NOMO-1 (cell line): Measurements from ENCODE around the gene TFIP11.
"Not testable (repeated sequence)": the region's sequence is repeated elsewhere in the genome, so short reads cannot be mapped to it uniquely, and the experiment has no call there.

Source experiments
- DNase-seq, 2 experiments: peaks; one replicate each; lab custom pipeline; 2025; ENCODE audit not compliant: unreplicated experiment in 2 of 2; lab: John Stamatoyannopoulos, UW

The TFIP11 gene

GRCh38 chr22:26541167-26541819 is 29.0 kb upstream of the TFIP11 start:
- DNase-seq: no peak

- no peak for DNase-seq
Observed at GRCh38 chr22:26540119-26540518, 27.8 kb upstream of the TFIP11 start.

GRCh38 chr22:26536762-26537134 is 24.5 kb upstream of the TFIP11 start:
- no peak for DNase-seq

GRCh38 chr22:26536056-26536761 is 23.9 kb upstream of the TFIP11 start:
- no peak for DNase-seq

DNA sequence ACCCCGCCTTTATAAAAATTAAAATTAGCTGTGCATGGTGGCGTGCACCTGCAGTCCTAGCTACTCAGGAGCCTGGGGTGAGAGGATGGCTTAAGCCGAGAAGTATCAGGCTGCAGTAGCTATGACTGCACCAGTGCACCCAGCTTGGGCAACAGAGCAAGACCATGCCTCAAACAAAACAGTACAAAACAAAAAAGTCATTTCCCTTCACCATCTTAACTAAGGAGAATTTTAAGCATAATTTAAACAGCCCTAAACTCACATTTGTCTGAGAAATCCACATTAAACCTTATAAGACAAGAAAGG is 23.3 kb upstream of the TFIP11 start:
- DNase-seq: no peak

GRCh38 chr22:26534874-26535602 is 22.8 kb upstream of the TFIP11 start:
- DNase-seq: peak; percentile 10 to 44

- DNase-seq: no peak
Observed at GRCh38 chr22:26534171-26534855, 22.0 kb upstream of the TFIP11 start.

DNA sequence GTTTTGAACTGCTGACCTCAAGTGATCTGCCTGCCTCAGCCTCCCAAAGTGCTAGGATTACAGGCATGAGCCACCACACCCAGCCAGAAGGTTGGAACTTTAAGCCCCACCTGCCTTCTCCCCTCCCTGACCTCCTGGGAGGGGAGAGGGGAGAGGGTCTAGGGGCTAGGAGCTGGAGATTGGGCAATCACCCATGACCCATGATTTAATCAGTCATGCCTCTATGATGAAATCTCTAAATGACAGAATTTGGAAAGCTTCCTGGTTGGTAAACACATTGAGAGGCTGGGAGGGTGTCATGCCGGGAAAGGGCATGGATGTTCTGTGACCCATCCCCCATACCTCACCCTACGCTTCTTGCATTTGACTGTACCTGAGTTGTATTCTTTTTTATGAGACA is 17.1 kb upstream of the TFIP11 start:
- DNase-seq: no peak

DNA sequence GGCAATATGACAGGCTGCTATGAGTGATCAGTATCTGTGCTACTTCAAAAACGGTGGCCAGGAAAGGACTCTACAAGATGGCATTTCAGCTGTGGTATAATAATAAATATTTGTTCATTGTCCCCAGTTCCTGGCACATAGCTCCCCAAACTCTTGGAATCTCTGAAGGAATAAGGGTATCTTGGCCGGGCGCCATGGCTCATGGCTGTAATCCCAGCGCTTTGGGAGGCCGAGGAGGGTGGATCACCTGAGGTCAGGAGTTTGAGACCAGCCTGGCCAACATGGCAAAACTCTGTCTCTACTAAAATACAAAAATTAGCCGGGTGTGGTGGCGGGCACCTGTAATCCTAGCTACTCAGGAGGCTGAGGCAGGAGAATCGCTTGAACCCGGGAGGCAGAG is 16.2 kb upstream of the TFIP11 start:
- not testable (repeated sequence) for DNase-seq

DNA sequence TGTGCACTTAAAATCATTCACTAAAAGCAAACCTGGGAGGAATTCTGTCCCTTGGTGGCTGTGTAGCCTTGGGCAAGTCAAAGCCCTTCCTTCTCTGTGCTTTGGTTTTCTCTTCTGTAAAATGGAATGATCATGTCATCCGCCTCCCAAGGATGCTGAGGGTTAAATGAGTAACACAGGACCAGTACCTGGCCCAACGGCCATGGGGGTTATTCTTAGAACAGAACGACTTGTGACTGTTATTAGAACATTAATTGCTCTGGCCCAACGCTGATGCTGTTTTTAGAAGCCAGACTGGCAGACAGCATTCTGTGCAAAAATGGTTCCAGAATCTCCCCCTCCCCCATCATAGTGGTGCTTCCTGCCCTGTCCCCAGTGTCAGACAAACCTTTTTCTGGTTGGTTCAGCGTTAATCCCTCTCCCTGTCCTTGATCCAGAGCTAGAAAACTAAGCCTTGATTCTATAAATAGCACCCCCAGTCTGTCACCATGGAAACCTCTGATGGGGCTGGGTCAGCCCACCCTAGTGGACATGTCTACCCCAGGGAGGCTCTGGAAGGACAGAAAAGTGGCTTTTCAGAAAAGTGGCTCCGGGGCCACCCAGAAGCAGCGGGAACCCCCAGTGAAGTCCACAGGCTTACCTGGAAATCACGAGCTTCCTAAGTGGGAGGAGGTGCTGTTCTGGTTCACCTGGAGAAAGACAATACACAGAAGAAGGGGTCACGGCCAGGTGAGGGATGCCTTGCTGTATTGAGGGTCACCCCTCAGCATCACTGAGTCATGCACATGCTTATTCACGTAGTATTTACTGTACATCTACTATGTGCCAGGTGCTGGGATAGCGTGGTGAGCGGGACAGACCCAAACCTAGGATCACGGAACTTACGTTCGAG is 15.5 kb upstream of the TFIP11 start:
- DNase-seq: no peak

GRCh38 chr22:26527167-26527566 is 14.9 kb upstream of the TFIP11 start:
- no peak for DNase-seq

DNA sequence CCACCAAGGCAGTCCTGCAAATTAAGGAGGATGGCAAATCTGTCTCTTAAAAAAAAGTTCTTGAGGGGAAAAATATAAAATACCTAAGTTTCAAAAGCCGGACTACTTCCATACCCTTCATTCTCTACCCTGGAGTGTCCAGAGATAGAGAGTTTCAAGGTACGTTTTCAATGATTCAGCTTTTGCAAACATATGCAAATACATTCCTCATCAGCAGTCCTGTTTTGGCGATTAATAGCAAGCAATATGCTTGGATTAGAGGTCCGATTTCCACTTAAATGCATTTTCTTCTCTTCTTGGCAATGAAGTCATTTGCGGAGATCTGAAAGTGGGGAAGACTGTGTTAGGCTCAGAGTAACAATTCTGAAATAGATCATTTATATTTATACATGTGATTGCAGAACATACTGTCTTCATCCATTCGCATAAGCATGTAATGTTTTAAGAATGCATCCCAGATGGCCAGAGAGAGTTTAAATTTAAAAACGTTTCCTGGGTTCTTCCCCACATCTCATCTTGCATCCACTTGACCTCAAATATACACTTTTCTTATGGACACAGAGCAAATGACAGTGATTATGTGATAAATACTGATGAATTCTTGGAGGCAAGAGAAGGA is 13.8 kb upstream of the TFIP11 start:
- DNase-seq: no peak

GRCh38 chr22:26524870-26525269 is 12.6 kb upstream of the TFIP11 start:
- DNase-seq: no peak

DNA sequence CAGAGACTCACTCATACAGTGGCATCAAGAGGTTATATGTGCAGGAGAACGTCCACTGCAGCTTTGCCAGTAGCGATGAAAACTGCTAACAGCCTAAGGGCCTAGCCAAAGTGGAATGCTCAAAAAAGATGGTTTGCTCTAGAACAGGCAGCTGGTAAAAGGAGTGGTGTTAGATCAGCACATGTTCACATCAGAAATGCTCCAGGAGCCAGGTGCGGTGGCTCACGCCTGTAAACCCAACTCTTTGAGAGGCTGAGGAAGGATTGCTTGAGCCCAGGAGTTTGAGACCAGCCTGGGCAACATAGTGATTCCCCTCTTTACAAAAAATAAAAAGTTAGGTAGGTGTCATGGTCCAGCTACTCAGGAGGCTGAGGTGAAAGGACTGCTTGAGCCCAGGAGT is 10.3 kb upstream of the TFIP11 start:
- DNase-seq: no peak

DNA sequence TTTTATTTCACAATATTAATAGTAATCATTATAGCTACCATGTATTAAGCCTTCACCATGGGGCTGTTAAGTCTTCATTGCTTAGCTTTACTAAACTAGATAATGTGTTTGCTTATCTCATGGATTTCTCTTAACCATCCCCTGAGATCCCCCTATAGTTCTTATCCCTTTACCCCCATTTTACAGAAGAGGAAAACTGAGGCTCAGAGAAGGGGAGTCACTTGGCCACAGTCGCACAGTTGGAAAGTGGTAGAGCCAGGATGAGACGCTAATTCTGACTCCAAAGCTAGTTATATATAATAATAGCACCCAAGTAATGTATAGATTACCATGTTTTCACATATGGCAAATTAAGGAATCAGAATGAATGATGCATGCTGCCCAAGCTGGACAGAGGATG is 9.7 kb upstream of the TFIP11 start:
- DNase-seq: no peak

DNA sequence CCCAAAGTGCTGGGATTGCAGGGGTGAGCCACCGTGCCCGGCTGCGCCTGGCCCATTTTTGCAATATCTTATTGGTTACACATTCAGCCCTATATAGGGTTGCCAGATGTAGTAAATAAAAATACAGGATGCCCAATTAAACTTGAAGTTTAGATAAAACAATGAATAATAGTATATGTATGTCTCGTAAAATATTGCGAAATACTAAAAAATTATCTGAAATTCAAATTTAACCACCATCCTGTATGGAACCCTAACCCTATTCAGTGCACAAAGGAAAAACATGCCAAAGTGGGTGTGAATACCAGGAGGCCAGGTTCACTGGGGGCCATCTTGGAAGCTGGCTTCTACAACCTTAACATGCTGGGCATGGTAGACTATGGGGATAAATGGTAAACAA is 5.2 kb upstream of the TFIP11 start:
- DNase-seq: no peak

- peak in 1 of 2 experiments; percentile 6 for DNase-seq
Observed at GRCh38 chr22:26516503-26516902, 4.2 kb upstream of the TFIP11 start.

GRCh38 chr22:26515931-26516330 is 3.7 kb upstream of the TFIP11 start:
- DNase-seq: no peak

DNA sequence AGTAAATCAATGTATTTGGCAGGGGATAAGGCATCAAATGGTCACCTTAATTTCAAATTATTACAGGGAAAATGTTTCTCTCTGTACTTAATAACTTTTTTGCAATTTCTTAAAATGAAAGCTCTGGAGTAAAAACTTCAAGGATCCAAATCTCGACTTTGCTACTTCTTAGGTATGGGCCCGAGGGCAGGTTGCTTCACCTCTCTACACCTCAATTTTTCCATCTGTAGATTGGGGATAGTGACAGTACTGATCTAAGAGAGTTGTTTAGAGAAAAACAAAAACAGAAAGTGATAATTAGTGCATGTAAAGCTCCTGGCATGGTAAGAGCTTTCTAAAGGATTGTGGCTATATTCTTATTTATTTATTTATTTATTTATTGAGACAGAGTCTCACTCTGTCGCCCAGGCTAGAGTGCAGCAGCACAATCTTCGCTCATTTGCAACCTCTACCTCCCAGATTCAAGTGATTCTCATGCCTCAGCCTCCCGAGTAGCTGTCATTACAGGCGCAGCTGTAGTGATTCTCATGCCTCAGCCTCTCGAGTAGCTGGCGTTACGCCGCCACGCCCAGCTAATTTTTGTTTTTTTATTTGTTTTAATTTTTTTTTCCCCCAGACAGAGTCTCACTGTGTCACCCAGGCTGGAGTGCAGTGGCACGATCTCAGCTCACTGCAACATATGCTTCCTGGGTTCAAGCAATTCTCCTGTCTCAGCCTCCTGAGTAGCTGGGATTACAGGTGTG is 2.3 kb upstream of the TFIP11 start:
- no peak for DNase-seq
